Stimulated activated naive CD8-positive, alpha-beta T cell treated with anti-CD3 and anti-CD28 coated beads, Interleukin-15, amount 100 ng/mL, for 72 hours (primary cell): ENCODE measurements around the gene PTPRG.
A peak's percentile ranks its signal among the peaks of the same experiment; 100 is the strongest.

Source experiments
- ATAC-seq: fragments of 150-1000 bp; cut with Tn5 transposase; 2 replicates; pipeline ENCODE4 v1.10.0; 2021; ENCODE audit warnings: mild to moderate bottlenecking, moderate library complexity
- DNase-seq, 2 donors: peaks; one replicate each; pipeline ENCODE4 v3.0.0; 2021 to 2022
- H3K27ac Mint-ChIP-seq, 2 donors: one replicate each; pipeline ENCODE4 v1.8.0; 2022; ENCODE audit warnings: mild to moderate bottlenecking in 2 of 2, mixed read lengths in 2 of 2, moderate library complexity in 2 of 2
- H3K27me3 Mint-ChIP-seq: one replicate; pipeline ENCODE4 v1.8.0; 2022; ENCODE audit warnings: mixed read lengths
- H3K4me1 Mint-ChIP-seq: one replicate; pipeline ENCODE4 v1.8.0; 2022; ENCODE audit warnings: mild to moderate bottlenecking, mixed read lengths
- H3K4me3 Mint-ChIP-seq, 2 donors: one replicate each; pipeline ENCODE4 v1.8.0; 2022; ENCODE audit warnings: mild to moderate bottlenecking in 2 of 2, mixed read lengths in 2 of 2, moderate library complexity in 1 of 2
- H3K9me3 Mint-ChIP-seq, 2 donors: one replicate each; pipeline ENCODE4 v1.8.0; 2022; ENCODE audit warnings: mixed read lengths in 2 of 2

The PTPRG gene

GRCh38 chr3:61594964-61595285, 33.6 kb downstream of the PTPRG start:
- ATAC-seq: no peak
- Mint-ChIP-seq H3K9me3 (peaks cover 0 to under 1% of the 10 kb centered on the region in 2 donors), H3K27me3 (peaks cover 8% of the 10 kb centered on the region), H3K27ac (no peak overlapping the region), H3K4me3 (no peak overlapping the region), H3K4me1 (no peaks in the 10 kb centered on the region)
- DNase-seq: no peak

GRCh38 chr3:61595288-61595687, 33.9 kb downstream of the PTPRG start:
- H3K4me3 Mint-ChIP-seq: no peak overlapping the region
- H3K27ac Mint-ChIP-seq: no peak overlapping the region
- H3K4me1 Mint-ChIP-seq: no peaks in the 10 kb centered on the region
- peaks cover 8% of the 10 kb centered on the region for H3K27me3 Mint-ChIP-seq
- no peaks in the 10 kb centered on the region for H3K9me3 Mint-ChIP-seq
- DNase-seq (no peak), ATAC-seq (no peak)

- Mint-ChIP-seq H3K27me3 (peaks cover 8% of the 10 kb centered on the region), H3K9me3 (no peaks in the 10 kb centered on the region), H3K27ac (no peak overlapping the region), H3K4me3 (no peak overlapping the region), H3K4me1 (no peaks in the 10 kb centered on the region)
- ATAC-seq (no peak), DNase-seq (no peak)
These were observed 34.5 kb downstream of the PTPRG start for GRCh38 chr3:61595826-61596225.

GRCh38 chr3:61597906-61598305, 36.5 kb downstream of the PTPRG start:
- Mint-ChIP-seq H3K4me1 (no peaks in the 10 kb centered on the region), H3K4me3 (no peak overlapping the region), H3K9me3 (no peaks in the 10 kb centered on the region), H3K27ac (no peak overlapping the region), H3K27me3 (peaks cover 8% of the 10 kb centered on the region)
- DNase-seq (no peak), ATAC-seq (no peak)

GRCh38 chr3:61600195-61600594, 38.8 kb downstream of the PTPRG start:
- Mint-ChIP-seq H3K9me3 (no peaks in the 10 kb centered on the region), H3K4me3 (no peak overlapping the region), H3K4me1 (no peaks in the 10 kb centered on the region), H3K27ac (no peak overlapping the region), H3K27me3 (peaks cover 8% of the 10 kb centered on the region)
- DNase-seq: no peak
- ATAC-seq: no peak

GRCh38 chr3:61601831-61602230, 40.5 kb downstream of the PTPRG start:
- no peak overlapping the region for H3K4me3 Mint-ChIP-seq
- no peak overlapping the region for H3K27ac Mint-ChIP-seq
- no peaks in the 10 kb centered on the region for H3K4me1 Mint-ChIP-seq
- ATAC-seq (no peak), DNase-seq (no peak)
- H3K9me3 Mint-ChIP-seq: no peaks in the 10 kb centered on the region
- H3K27me3 Mint-ChIP-seq: peaks cover 8% of the 10 kb centered on the region

GRCh38 chr3:61602466-61602865, 41.1 kb downstream of the PTPRG start:
- Mint-ChIP-seq H3K9me3 (no peaks in the 10 kb centered on the region), H3K4me1 (no peaks in the 10 kb centered on the region), H3K27me3 (peaks cover 8% of the 10 kb centered on the region), H3K27ac (no peak overlapping the region), H3K4me3 (no peak overlapping the region)
- DNase-seq (no peak), ATAC-seq (no peak)

GRCh38 chr3:61605589-61606175, 44.3 kb downstream of the PTPRG start:
- ATAC-seq: no peak
- Mint-ChIP-seq H3K4me1 (no peaks in the 10 kb centered on the region), H3K4me3 (no peak overlapping the region)

GRCh38 chr3:61606196-61606595, 44.8 kb downstream of the PTPRG start:
- DNase-seq (no peak), ATAC-seq (no peak)
- H3K27me3 Mint-ChIP-seq: no peaks in the 10 kb centered on the region
- no peaks in the 10 kb centered on the region for H3K4me1 Mint-ChIP-seq
- H3K4me3 Mint-ChIP-seq: no peak overlapping the region
- no peak overlapping the region for H3K27ac Mint-ChIP-seq
- H3K9me3 Mint-ChIP-seq: no peaks in the 10 kb centered on the region

More at GRCh38 chr3:61605589-61606175, 44.3 kb downstream of the PTPRG start:
- Mint-ChIP-seq H3K27ac (no peak overlapping the region), H3K27me3 (no peaks in the 10 kb centered on the region), H3K9me3 (no peaks in the 10 kb centered on the region)
- no peak for DNase-seq

GRCh38 chr3:61608072-61608471, 46.7 kb downstream of the PTPRG start:
- no peaks in the 10 kb centered on the region for H3K4me1 Mint-ChIP-seq
- ATAC-seq: no peak
- H3K27ac Mint-ChIP-seq: no peak overlapping the region
- H3K27me3 Mint-ChIP-seq: no peaks in the 10 kb centered on the region
- H3K9me3 Mint-ChIP-seq: no peaks in the 10 kb centered on the region
- no peak for DNase-seq
- H3K4me3 Mint-ChIP-seq: no peak overlapping the region

- ATAC-seq: no peak
- no peak overlapping the region for H3K27ac Mint-ChIP-seq
- H3K9me3 Mint-ChIP-seq: no peaks in the 10 kb centered on the region
- H3K4me3 Mint-ChIP-seq: no peak overlapping the region
- no peak for DNase-seq
- H3K27me3 Mint-ChIP-seq: no peaks in the 10 kb centered on the region
- H3K4me1 Mint-ChIP-seq: no peaks in the 10 kb centered on the region
These were observed 47.3 kb downstream of the PTPRG start for GRCh38 chr3:61608711-61609110.

- Mint-ChIP-seq H3K4me1 (no peaks in the 10 kb centered on the region), H3K27ac (no peak overlapping the region), H3K27me3 (no peaks in the 10 kb centered on the region), H3K4me3 (no peak overlapping the region), H3K9me3 (no peaks in the 10 kb centered on the region)
- no peak for ATAC-seq
- DNase-seq: no peak
These were observed 48.9 kb downstream of the PTPRG start for GRCh38 chr3:61610316-61610715.

- ATAC-seq (no peak), DNase-seq (no peak)
- Mint-ChIP-seq H3K4me3 (no peak overlapping the region), H3K27me3 (no peaks in the 10 kb centered on the region), H3K27ac (no peak overlapping the region), H3K4me1 (no peaks in the 10 kb centered on the region), H3K9me3 (no peaks in the 10 kb centered on the region)
These were observed 51.1 kb downstream of the PTPRG start for GRCh38 chr3:61612211-61613194.

GRCh38 chr3:61613666-61614065, 52.3 kb downstream of the PTPRG start:
- Mint-ChIP-seq H3K4me3 (no peak overlapping the region), H3K4me1 (no peaks in the 10 kb centered on the region), H3K27me3 (no peaks in the 10 kb centered on the region), H3K27ac (no peak overlapping the region), H3K9me3 (no peaks in the 10 kb centered on the region)
- no peak for ATAC-seq
- no peak for DNase-seq

- Mint-ChIP-seq H3K4me1 (no peaks in the 10 kb centered on the region), H3K27me3 (no peaks in the 10 kb centered on the region), H3K27ac (no peak overlapping the region), H3K9me3 (no peaks in the 10 kb centered on the region), H3K4me3 (no peak overlapping the region)
- ATAC-seq (no peak), DNase-seq (no peak)
These were observed 54.3 kb downstream of the PTPRG start for GRCh38 chr3:61615643-61616042.

- Mint-ChIP-seq H3K27ac (peak overlapping the region in 1 of 2 donors; percentile 3), H3K9me3 (no peaks in the 10 kb centered on the region), H3K4me3 (no peak overlapping the region), H3K27me3 (no peaks in the 10 kb centered on the region), H3K4me1 (no peaks in the 10 kb centered on the region)
- no peak for DNase-seq
- no peak for ATAC-seq
These were observed 55.2 kb downstream of the PTPRG start for GRCh38 chr3:61616586-61616985.
